Ramos (cell line): Measurements from ENCODE around the gene THADA.

Experiments
- in situ Hi-C: fragments of 300-500 bp; cut with MboI; formaldehyde crosslinking; loops from one replicate; pipeline ENCODE4 v1.14.3; 2022; ENCODE audit warnings: low sequenced_read_pairs; ENCODE audit not compliant: unreplicated experiment

The THADA gene

GRCh38 chr2:43186679-43187374 lies 409.0 kb downstream of the THADA start:
- in situ Hi-C loops = no loop called here

GRCh38 chr2:43186321-43186678 lies 409.5 kb downstream of the THADA start:
- in situ Hi-C loops = no loop called here

GRCh38 chr2:43185146-43185545 lies 410.7 kb downstream of the THADA start:
- in situ Hi-C loops = no loop called here

- in situ Hi-C loops = no loop called here
Observed at GRCh38 chr2:43184339-43184895, 411.4 kb downstream of the THADA start.

- in situ Hi-C loops = no loop called here
Observed at GRCh38 chr2:43183743-43184142, 412.1 kb downstream of the THADA start.

- in situ Hi-C loops = no loop called here
Observed at GRCh38 chr2:43180897-43181296, 414.9 kb downstream of the THADA start.
